Neural cell (in vitro differentiated cells): ENCODE measurements around the gene LCP1. TPM values are rescaled to one million over a fixed set of nuclear protein-coding genes. Genes with fewer than 3 reads are reported as not detected.
"Not testable (repeated sequence)": the region's sequence is repeated elsewhere in the genome, so short reads cannot be mapped to it uniquely, and the experiment has no call there.

ENCODE experiments used
- H2AFZ ChIP-seq: fragments of 200-600, 300-800 bp; sonication (generic), shearing (Covaris generic); 2 replicates; pipeline ENCODE4 v1.6.0; 2014; ENCODE audit warnings: low read depth, mild to moderate bottlenecking, antibody characterized with exemption, low read length, moderate library complexity
- H3F3A ChIP-seq: fragments of 200-600 bp; shearing (Covaris generic); 2 replicates; pipeline ENCODE4 v1.6.1; 2016; ENCODE audit warnings: mild to moderate bottlenecking, moderate library complexity, mixed read lengths, antibody characterized with exemption, low read length; ENCODE audit not compliant: insufficient read depth, poor library complexity, severe bottlenecking
- H3K27ac ChIP-seq: fragments of 200-600, 300-800 bp; sonication (generic), shearing (Covaris generic); 2 replicates; pipeline ENCODE4 v1.5.1; 2014; ENCODE audit warnings: mild to moderate bottlenecking, low read length, moderate library complexity
- H3K27me3 ChIP-seq: fragments of 300-800, 200-600 bp; sonication (generic), shearing (Covaris generic); 2 replicates; pipeline ENCODE4 v1.6.0; 2014; ENCODE audit warnings: mild to moderate bottlenecking, low read depth, low read length, moderate library complexity; ENCODE audit not compliant: insufficient read depth
- H3K36me3 ChIP-seq: fragments of 300-800, 200-600 bp; sonication (generic), shearing (Covaris generic); 2 replicates; pipeline ENCODE4 v1.5.1; 2014; ENCODE audit warnings: mild to moderate bottlenecking, antibody characterized with exemption, low read length, moderate library complexity; ENCODE audit not compliant: insufficient read depth
- H3K4me2 ChIP-seq: fragments of 300-800, 200-600 bp; sonication (generic), shearing (Covaris generic); 2 replicates; pipeline ENCODE4 v1.6.0; 2014; ENCODE audit warnings: mild to moderate bottlenecking, low read length
- H3K4me3 ChIP-seq: fragments of 300-800, 200-600 bp; sonication (generic), shearing (Covaris generic); 2 replicates; pipeline ENCODE4 v1.5.1; 2014; ENCODE audit warnings: mild to moderate bottlenecking, low read length, moderate library complexity
- H3K79me2 ChIP-seq: fragments of 200-600 bp; shearing (Covaris generic); replicated peaks from 2 replicates; pipeline ENCODE4 v1.6.0; 2014; ENCODE audit warnings: mild to moderate bottlenecking, low read length, moderate library complexity; ENCODE audit not compliant: insufficient read depth
- H3K9ac ChIP-seq: fragments of 300-800, 200-600 bp; sonication (generic), shearing (Covaris generic); 2 replicates; pipeline ENCODE4 v1.6.1; 2016; ENCODE audit warnings: mild to moderate bottlenecking, low read length, mixed read lengths
- H3K9me2 ChIP-seq: fragments of 200-600 bp; shearing (Covaris generic); 2 replicates; pipeline ENCODE4 v1.6.1; 2016; ENCODE audit warnings: mild to moderate bottlenecking, low read length, mixed read lengths; ENCODE audit not compliant: insufficient read depth
- H3K9me3 ChIP-seq: fragments of 200-600, 300-800 bp; sonication (generic), shearing (Covaris generic); 2 replicates; pipeline ENCODE4 v1.6.1; 2016; ENCODE audit warnings: mild to moderate bottlenecking, mixed run types, low read length, moderate library complexity, mixed read lengths
- H4K20me1 ChIP-seq: fragments of 200-600 bp; shearing (Covaris generic); 2 replicates; pipeline ENCODE4 v1.6.1; 2016; ENCODE audit warnings: mild to moderate bottlenecking, mixed run types; ENCODE audit not compliant: insufficient read depth
- CTCF ChIP-seq: fragments of 450-650 bp; IDR thresholded peaks from 2 replicates; pipeline ENCODE4 v1.5.1; 2014; ENCODE audit warnings: antibody characterized with exemption, mild to moderate bottlenecking, moderate library complexity; ENCODE audit not compliant: poor library complexity, severe bottlenecking
- EP300 ChIP-seq: fragments of 450-650 bp; conservative IDR thresholded peaks from 2 replicates; pipeline ENCODE4 v1.6.1; 2014; ENCODE audit warnings: antibody characterized with exemption, mild to moderate bottlenecking, moderate library complexity; ENCODE audit not compliant: poor library complexity, severe bottlenecking
- EZH2 ChIP-seq: fragments of 200-600, 300-800 bp; shearing (Covaris generic), sonication (generic); IDR thresholded peaks from 2 replicates; pipeline ENCODE4 v1.6.1; 2014; ENCODE audit warnings: antibody characterized with exemption, low read length, borderline replicate concordance, mild to moderate bottlenecking; ENCODE audit not compliant: insufficient read depth, poor library complexity, severe bottlenecking
- MXI1 ChIP-seq: fragments of 450-650 bp; conservative IDR thresholded peaks from 2 replicates; pipeline ENCODE4 v1.6.1; 2014; ENCODE audit warnings: antibody characterized with exemption, mild to moderate bottlenecking; ENCODE audit not compliant: poor library complexity, severe bottlenecking
- POLR2AphosphoS5 ChIP-seq: IDR thresholded peaks from 2 replicates; pipeline ENCODE4 v1.6.1; 2012
- RAD21 ChIP-seq: fragments of 450-650 bp; conservative IDR thresholded peaks from 2 replicates; pipeline ENCODE4 v1.6.1; 2014; ENCODE audit warnings: antibody characterized with exemption, mild to moderate bottlenecking, moderate library complexity
- SMC3 ChIP-seq: fragments of 450-650 bp; conservative IDR thresholded peaks from 2 replicates; pipeline ENCODE4 v1.6.1; 2014; ENCODE audit warnings: antibody characterized with exemption, mild to moderate bottlenecking, moderate library complexity; ENCODE audit not compliant: poor library complexity
- TAF1 ChIP-seq: IDR thresholded peaks from 2 replicates; pipeline ENCODE4 v1.6.1; 2012; ENCODE audit warnings: low read depth
- polyA plus RNA-seq: library from polyadenylated mRNA; depleted of rRNA; stranded (reverse); fragments of >200 nt; gene quantifications from 2 replicates; pipeline ENCODE4 v1.2.3, GENCODE V29; 2014
- TF ChIP-seq, protein P1 (sequence below): IDR thresholded peaks from 2 replicates; pipeline ENCODE4 v1.6.1; 2012; ENCODE audit warnings: borderline replicate concordance

The LCP1 gene
- polyA plus RNA-seq, 1 donor from 2014 or later = 0.76 TPM

DNA sequence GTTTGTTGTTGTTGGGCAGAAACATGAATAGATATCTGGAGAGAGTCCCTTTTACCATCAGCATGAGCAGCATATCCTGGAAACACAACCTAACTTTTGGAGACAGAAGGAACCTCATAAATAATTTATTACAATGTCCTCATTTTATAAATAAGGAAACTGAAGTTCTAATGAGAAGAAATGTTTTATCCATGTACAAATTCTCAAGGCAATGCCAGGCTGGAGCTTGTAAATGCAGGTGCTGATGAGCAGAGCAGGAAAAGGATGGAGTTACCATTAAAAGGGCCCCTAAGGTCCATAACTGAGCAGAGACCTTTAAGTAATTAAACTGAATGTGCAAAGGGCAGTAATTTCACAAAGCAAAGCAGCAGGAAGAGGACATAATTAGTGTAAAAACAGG is 17.3 kb downstream of the LCP1 start:
- no peaks in the 10 kb centered on the region for H4K20me1 ChIP-seq
- H3K9me3 ChIP-seq = no peaks in the 10 kb centered on the region
- H3K27ac ChIP-seq = no peak overlapping the region
- no peaks in the 10 kb centered on the region for H3K9me2 ChIP-seq
- no peaks in the 10 kb centered on the region for H3K36me3 ChIP-seq
- H3K4me3 ChIP-seq = no peak overlapping the region
- H3K79me2 ChIP-seq = no peaks in the 10 kb centered on the region
- H3K27me3 ChIP-seq = no peaks in the 10 kb centered on the region
- H3K9ac ChIP-seq = no peak overlapping the region
- H2AFZ ChIP-seq = no peak overlapping the region
- no peak overlapping the region for H3K4me2 ChIP-seq
- TF ChIP-seq TAF1 = no peak
- TF ChIP-seq SMC3 = no peak
- TF ChIP-seq RAD21 = no peak
- H3F3A ChIP-seq = no peaks in the 10 kb centered on the region

DNA sequence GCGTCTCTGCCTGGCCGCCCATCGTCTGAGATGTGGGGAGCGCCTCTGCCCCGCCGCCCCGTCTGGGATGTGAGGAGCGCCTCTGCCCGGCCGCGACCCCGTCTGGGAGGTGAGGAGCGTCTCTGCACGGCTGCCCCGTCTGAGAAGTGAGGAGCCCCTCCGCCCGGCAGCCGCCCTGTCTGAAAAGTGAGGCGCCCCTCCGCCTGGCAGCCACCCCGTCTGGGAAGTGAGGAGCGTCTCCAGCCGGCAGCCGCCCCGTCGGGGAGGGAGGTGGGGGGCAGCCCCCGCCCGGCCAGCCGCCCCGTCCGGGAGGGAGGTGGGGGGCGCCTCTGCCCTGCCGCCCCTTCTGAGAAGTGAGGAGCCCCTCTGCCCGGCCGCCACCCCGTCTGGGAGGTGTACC is 19.2 kb downstream of the LCP1 start:
- H3K79me2 ChIP-seq, H4K20me1 ChIP-seq, H3K4me3 ChIP-seq, H3K9me2 ChIP-seq, H3K9ac ChIP-seq, H3K4me2 ChIP-seq, H3F3A ChIP-seq, H3K9me3 ChIP-seq, H3K27ac ChIP-seq, H3K36me3 ChIP-seq, H3K27me3 ChIP-seq, H2AFZ ChIP-seq: not testable (repeated sequence)

DNA sequence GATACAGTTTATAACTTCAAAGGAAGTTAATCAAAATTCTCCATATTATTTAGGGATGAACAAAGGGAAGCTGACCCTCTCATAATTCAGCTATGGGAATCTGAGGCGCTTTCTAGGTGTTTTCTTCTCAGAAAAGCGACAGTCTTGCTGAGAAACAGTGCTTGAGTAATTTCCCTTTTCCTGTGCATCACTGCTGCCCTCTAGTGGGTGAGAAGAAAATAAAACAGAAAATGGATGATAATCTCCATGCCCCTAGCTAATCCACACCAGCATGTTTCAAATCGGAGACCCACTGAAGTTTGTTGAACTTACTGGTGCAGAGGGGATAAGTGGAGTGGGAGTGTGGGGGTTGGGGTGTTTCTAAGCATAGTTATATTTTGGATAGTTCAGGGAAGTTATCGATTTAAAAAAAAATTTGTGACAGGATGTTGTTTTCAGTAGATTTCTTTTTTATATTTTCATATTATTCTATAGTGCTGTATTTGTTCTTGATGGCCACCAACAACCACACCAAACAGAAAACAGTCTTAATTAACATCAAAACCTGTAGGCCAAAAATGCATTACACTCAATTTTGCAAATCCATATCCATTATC is 21.4 kb downstream of the LCP1 start:
- Histone ChIP-seq H3K9me2 (no peaks in the 10 kb centered on the region), H3K9me3 (no peaks in the 10 kb centered on the region), H3K9ac (no peak overlapping the region), H4K20me1 (no peaks in the 10 kb centered on the region), H3K4me3 (no peak overlapping the region), H3K36me3 (no peaks in the 10 kb centered on the region), H3K4me2 (no peak overlapping the region), H2AFZ (no peak overlapping the region), H3K79me2 (no peaks in the 10 kb centered on the region), H3K27me3 (no peaks in the 10 kb centered on the region), H3K27ac (no peak overlapping the region), H3F3A (no peaks in the 10 kb centered on the region)
- no peak for TF ChIP-seq EZH2
- TF ChIP-seq MXI1 = no peak
- peak; percentile 81 for TF ChIP-seq RAD21
- TF ChIP-seq CTCF = peak; percentile 84
- TF ChIP-seq POLR2AphosphoS5 = no peak
- TF ChIP-seq SMC3 = peak; percentile 75

- Histone ChIP-seq H3K4me3 (no peak overlapping the region), H3K9ac (no peak overlapping the region), H3K79me2 (no peaks in the 10 kb centered on the region), H3K9me2 (no peaks in the 10 kb centered on the region), H3K27ac (no peak overlapping the region), H3K9me3 (no peaks in the 10 kb centered on the region), H3K27me3 (no peaks in the 10 kb centered on the region), H3K4me2 (no peak overlapping the region), H2AFZ (no peak overlapping the region), H3K36me3 (no peaks in the 10 kb centered on the region), H4K20me1 (no peaks in the 10 kb centered on the region), H3F3A (no peaks in the 10 kb centered on the region)
- no peak for TF ChIP-seq EP300
- no peak for TF ChIP-seq SMC3
- TF ChIP-seq EZH2 = no peak
- TF ChIP-seq MXI1 = no peak
- TF ChIP-seq CTCF = no peak
- TF ChIP-seq, protein P1, sequence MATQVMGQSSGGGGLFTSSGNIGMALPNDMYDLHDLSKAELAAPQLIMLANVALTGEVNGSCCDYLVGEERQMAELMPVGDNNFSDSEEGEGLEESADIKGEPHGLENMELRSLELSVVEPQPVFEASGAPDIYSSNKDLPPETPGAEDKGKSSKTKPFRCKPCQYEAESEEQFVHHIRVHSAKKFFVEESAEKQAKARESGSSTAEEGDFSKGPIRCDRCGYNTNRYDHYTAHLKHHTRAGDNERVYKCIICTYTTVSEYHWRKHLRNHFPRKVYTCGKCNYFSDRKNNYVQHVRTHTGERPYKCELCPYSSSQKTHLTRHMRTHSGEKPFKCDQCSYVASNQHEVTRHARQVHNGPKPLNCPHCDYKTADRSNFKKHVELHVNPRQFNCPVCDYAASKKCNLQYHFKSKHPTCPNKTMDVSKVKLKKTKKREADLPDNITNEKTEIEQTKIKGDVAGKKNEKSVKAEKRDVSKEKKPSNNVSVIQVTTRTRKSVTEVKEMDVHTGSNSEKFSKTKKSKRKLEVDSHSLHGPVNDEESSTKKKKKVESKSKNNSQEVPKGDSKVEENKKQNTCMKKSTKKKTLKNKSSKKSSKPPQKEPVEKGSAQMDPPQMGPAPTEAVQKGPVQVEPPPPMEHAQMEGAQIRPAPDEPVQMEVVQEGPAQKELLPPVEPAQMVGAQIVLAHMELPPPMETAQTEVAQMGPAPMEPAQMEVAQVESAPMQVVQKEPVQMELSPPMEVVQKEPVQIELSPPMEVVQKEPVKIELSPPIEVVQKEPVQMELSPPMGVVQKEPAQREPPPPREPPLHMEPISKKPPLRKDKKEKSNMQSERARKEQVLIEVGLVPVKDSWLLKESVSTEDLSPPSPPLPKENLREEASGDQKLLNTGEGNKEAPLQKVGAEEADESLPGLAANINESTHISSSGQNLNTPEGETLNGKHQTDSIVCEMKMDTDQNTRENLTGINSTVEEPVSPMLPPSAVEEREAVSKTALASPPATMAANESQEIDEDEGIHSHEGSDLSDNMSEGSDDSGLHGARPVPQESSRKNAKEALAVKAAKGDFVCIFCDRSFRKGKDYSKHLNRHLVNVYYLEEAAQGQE = no peak
- no peak for TF ChIP-seq RAD21
- TF ChIP-seq TAF1 = no peak
- no peak for TF ChIP-seq POLR2AphosphoS5
These were observed 21.9 kb downstream of the LCP1 start for GRCh38 chr13:46160065-46160464.
